Kidney epithelial cell (primary cell): Measurements from ENCODE around the gene ATP13A3. TPM values are rescaled to one million over a fixed set of nuclear protein-coding genes. Genes with fewer than 3 reads are reported as not detected.
"Not testable (repeated sequence)": the region's sequence is repeated elsewhere in the genome, so short reads cannot be mapped to it uniquely, and the experiment has no call there.

Experiments
- DNase-seq: peaks from one replicate; pipeline ENCODE4 v3.0.0-alpha.2; 2010; ENCODE audit warnings: low read depth
- H3K27me3 ChIP-seq: 2 replicates; pipeline ENCODE4 v1.6.0; 2011; ENCODE audit warnings: low read length; ENCODE audit not compliant: control insufficient read depth, insufficient read depth
- H3K36me3 ChIP-seq: 2 replicates; pipeline ENCODE4 v1.5.1; 2011; ENCODE audit warnings: low read length; ENCODE audit not compliant: control insufficient read depth, insufficient read depth
- H3K4me3 ChIP-seq: 2 replicates; pipeline ENCODE4 v1.5.1; 2011; ENCODE audit warnings: low read depth, mild to moderate bottlenecking, control low read depth, low read length
- CTCF ChIP-seq: IDR thresholded peaks from 2 replicates; pipeline ENCODE4 v1.5.1; 2011; ENCODE audit warnings: mild to moderate bottlenecking, moderate library complexity, low read length, control low read depth, inconsistent platforms; ENCODE audit not compliant: insufficient read depth, poor library complexity, severe bottlenecking
- total RNA-seq: library from RNA; depleted of rRNA; stranded (reverse); fragments of >200 nt; gene quantifications from 2 replicates; pipeline ENCODE4 v1.2.3, GENCODE V29; 2015

ATP13A3 gene
- total RNA-seq, 1 donor from 2014 or later, result 324 TPM

- Histone ChIP-seq H3K4me3 (no peak overlapping the region), H3K27me3 (no peaks in the 10 kb centered on the region), H3K36me3 (no peaks in the 10 kb centered on the region)
- DNase-seq, result no peak
- no peak for TF ChIP-seq CTCF
These were observed 3.0 kb downstream of the ATP13A3 start for GRCh38 chr3:194483850-194484249.

GRCh38 chr3:194482830-194483229 is 4.0 kb downstream of the ATP13A3 start:
- not testable (repeated sequence) for H3K4me3 ChIP-seq, DNase-seq, H3K27me3 ChIP-seq, H3K36me3 ChIP-seq

- H3K36me3 ChIP-seq, result no peaks in the 10 kb centered on the region
- no peak for TF ChIP-seq CTCF
- DNase-seq, result no peak
- no peak overlapping the region for H3K4me3 ChIP-seq
- no peaks in the 10 kb centered on the region for H3K27me3 ChIP-seq
These were observed 4.6 kb downstream of the ATP13A3 start for GRCh38 chr3:194482196-194482593.

GRCh38 chr3:194481525-194482195 is 5.1 kb downstream of the ATP13A3 start:
- no peak for TF ChIP-seq CTCF
- H3K27me3 ChIP-seq, result no peaks in the 10 kb centered on the region
- H3K4me3 ChIP-seq, result no peak overlapping the region
- no peak for DNase-seq
- no peaks in the 10 kb centered on the region for H3K36me3 ChIP-seq

GRCh38 chr3:194481103-194481502 is 5.7 kb downstream of the ATP13A3 start:
- H3K36me3 ChIP-seq, result no peaks in the 10 kb centered on the region
- no peaks in the 10 kb centered on the region for H3K27me3 ChIP-seq
- no peak for DNase-seq
- TF ChIP-seq CTCF, result no peak
- no peak overlapping the region for H3K4me3 ChIP-seq

- no peak for DNase-seq
- Histone ChIP-seq H3K36me3 (no peaks in the 10 kb centered on the region), H3K4me3 (no peak overlapping the region), H3K27me3 (no peaks in the 10 kb centered on the region)
- no peak for TF ChIP-seq CTCF
These were observed 10.0 kb downstream of the ATP13A3 start for GRCh38 chr3:194476784-194477183.
